Transverse colon (tissue), 4 donors: ENCODE data around the gene CCNY. TPM values are rescaled to one million over a fixed set of nuclear protein-coding genes. Genes with fewer than 3 reads are reported as not detected.

Experiments
- DNase-seq: peaks from one replicate; pipeline ENCODE4 v3.0.0-alpha.2; 2019
- H3K27ac ChIP-seq, 4 donors: fragments of 200-600 bp; sonication (generic); 2 replicates each; pipeline ENCODE4 v1.5.1; 2016 to 2018; ENCODE audit warnings: inconsistent platforms in 4 of 4
- H3K27me3 ChIP-seq: fragments of 200-600 bp; sonication (generic); 2 replicates; pipeline ENCODE4 v1.5.1; 2017; ENCODE audit warnings: inconsistent platforms
- H3K36me3 ChIP-seq, 4 donors: fragments of 200-600 bp; sonication (generic); 2 replicates each; pipeline ENCODE4 v1.5.1; 2017 to 2019; ENCODE audit warnings: inconsistent platforms in 4 of 4
- H3K4me1 ChIP-seq, 4 donors: fragments of 200-600 bp; sonication (generic); 2 replicates each; pipeline ENCODE4 v1.5.1; 2017 to 2020; ENCODE audit warnings: inconsistent platforms in 4 of 4
- H3K4me3 ChIP-seq, 4 donors: fragments of 200-600 bp; sonication (generic); 1 replicate in 1 of 4; 2 replicates in 3 of 4; pipeline versions ENCODE4 v1.5.1 to v1.6.1; 2017 to 2019; ENCODE audit warnings: inconsistent platforms in 4 of 4
- H3K9me3 ChIP-seq, 2 donors: fragments of 200-600 bp; sonication (generic); 2 replicates each; pipeline ENCODE4 v1.5.1; 2017 to 2019; ENCODE audit warnings: inconsistent platforms in 2 of 2
- EP300 ChIP-seq: sonication (generic); formaldehyde crosslinking; IDR thresholded peaks from one replicate; pipeline ENCODE4 v1.6.1; 2017; ENCODE audit warnings: antibody characterized with exemption, low read depth
- POLR2A ChIP-seq: fragments of 450-650 bp; IDR thresholded peaks from one replicate; pipeline ENCODE4 v1.6.1; 2016; ENCODE audit warnings: antibody characterized with exemption, mild to moderate bottlenecking, moderate library complexity
- POLR2AphosphoS5 ChIP-seq, 3 donors: sonication (generic); formaldehyde crosslinking; IDR thresholded peaks; one replicate each; pipeline ENCODE4 v1.6.1; 2016; ENCODE audit warnings: antibody characterized with exemption in 3 of 3
- WGBS, 2 donors: methylation state at CpG; one replicate each; pipeline ENCODE4 v1.1.5; 2018; ENCODE audit warnings: low coverage in 1 of 2; 5-methylcytosine and 5-hydroxymethylcytosine counted together
- in situ Hi-C, 4 donors: fragments of 200-750 bp; cut with MboI; loops; one replicate each; pipeline versions ENCODE4 v1.15.0 to v1.15.1; 2017; ENCODE audit warnings: low sequenced_read_pairs in 3 of 4, low pct_ligation_motif_present in 1 of 4, low pct_unique_long_range_greater_than_20kb in 1 of 4
- intact Hi-C: fragments of 100-400 bp; cut with DNase I; formaldehyde crosslinking; loops from one replicate; pipeline ENCODE4 v1.15.1; 2023; ENCODE audit warnings: low total_unique reads
- total RNA-seq, 4 donors: library from RNA; depleted of rRNA; stranded (reverse); fragments of >200 nt; gene quantifications; one replicate each; pipeline ENCODE4 v1.1.0, GENCODE V29; 2016
- TF ChIP-seq, protein P1 (sequence below), 5 experiments: fragments of 200-600 bp in 3 of 5; fragments of 450-650 bp in 2 of 5; sonication (generic) in 3 of 5; IDR thresholded peaks; 1 replicate in 2 of 5; 2 replicates in 3 of 5; pipeline ENCODE4 v1.5.1; 2016 to 2017; ENCODE audit warnings: antibody characterized with exemption in 5 of 5, inconsistent platforms in 3 of 5, mild to moderate bottlenecking in 2 of 5, moderate library complexity in 1 of 5

CCNY gene
- total RNA-seq, 4 donors from 2014 or later, result 19.5 to 53.9 (median 41.4) TPM

DNA sequence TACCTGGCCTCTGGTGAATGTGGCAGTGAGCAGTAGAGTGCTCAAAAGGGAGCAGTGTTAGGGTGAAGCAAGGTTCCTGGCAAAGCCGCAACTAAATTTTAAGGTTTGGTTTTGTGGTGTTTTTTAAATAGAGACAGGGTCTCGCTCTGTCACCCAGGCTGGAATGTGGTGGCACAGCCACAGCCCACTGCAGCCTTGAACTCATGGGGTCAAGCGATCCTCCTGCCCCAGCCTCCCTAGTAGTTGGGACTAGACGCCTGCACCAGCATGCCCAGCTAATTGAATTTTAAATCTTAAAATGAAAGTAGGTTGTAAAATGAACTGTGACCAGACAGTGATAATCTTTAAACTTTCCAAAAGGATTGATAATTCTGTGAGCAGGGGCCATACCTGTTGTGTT, 130.4 kb downstream of the CCNY start:
- intact Hi-C loops, result no loop called here
- DNase-seq, result no peak
- no peak overlapping the region for H3K27ac ChIP-seq
- H3K27me3 ChIP-seq, result no peaks in the 10 kb centered on the region
- no peaks in the 10 kb centered on the region for H3K9me3 ChIP-seq
- peaks cover 4 to 32% (median 20%) of the 10 kb centered on the region in 4 donors for H3K4me1 ChIP-seq
- TF ChIP-seq, protein P1, sequence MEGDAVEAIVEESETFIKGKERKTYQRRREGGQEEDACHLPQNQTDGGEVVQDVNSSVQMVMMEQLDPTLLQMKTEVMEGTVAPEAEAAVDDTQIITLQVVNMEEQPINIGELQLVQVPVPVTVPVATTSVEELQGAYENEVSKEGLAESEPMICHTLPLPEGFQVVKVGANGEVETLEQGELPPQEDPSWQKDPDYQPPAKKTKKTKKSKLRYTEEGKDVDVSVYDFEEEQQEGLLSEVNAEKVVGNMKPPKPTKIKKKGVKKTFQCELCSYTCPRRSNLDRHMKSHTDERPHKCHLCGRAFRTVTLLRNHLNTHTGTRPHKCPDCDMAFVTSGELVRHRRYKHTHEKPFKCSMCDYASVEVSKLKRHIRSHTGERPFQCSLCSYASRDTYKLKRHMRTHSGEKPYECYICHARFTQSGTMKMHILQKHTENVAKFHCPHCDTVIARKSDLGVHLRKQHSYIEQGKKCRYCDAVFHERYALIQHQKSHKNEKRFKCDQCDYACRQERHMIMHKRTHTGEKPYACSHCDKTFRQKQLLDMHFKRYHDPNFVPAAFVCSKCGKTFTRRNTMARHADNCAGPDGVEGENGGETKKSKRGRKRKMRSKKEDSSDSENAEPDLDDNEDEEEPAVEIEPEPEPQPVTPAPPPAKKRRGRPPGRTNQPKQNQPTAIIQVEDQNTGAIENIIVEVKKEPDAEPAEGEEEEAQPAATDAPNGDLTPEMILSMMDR (IDR thresholded peaks at IDR 0.05), result no peak
- TF ChIP-seq POLR2AphosphoS5 (IDR thresholded peaks at IDR 0.05), result no peak
- no peak for TF ChIP-seq POLR2A
- in situ Hi-C loops, result no loop called here
- H3K36me3 ChIP-seq, result no peaks in the 10 kb centered on the region
- no peak overlapping the region for H3K4me3 ChIP-seq
- 90 to 99% methylated on average over 2 to 4 of the region's 4 CpGs for WGBS, 2 donors

DNA sequence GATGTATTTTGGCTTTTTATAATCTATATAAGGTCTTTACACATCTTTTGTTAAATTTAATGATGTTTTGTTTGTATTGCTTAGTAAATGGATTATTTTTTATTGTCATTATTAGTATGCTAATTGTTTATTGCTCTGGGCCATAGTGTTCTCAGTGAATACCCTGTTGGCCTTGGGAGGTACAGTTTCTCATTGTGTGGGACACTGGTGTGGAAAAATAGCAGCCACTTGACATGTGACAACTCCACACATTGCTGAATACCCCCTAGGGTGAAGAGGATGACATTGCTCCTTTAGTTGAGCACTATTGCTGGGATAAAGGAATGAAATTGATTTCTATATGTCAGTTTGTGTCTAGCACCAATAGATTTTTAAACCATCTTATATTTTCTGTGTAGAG, 130.9 kb downstream of the CCNY start:
- Histone ChIP-seq H3K9me3 (no peaks in the 10 kb centered on the region), H3K27ac (no peak overlapping the region), H3K27me3 (no peaks in the 10 kb centered on the region), H3K36me3 (no peaks in the 10 kb centered on the region), H3K4me3 (no peak overlapping the region), H3K4me1 (peaks cover 4 to 27% (median 18%) of the 10 kb centered on the region in 4 donors)
- no peak for DNase-seq
- intact Hi-C loops (no loop called here), in situ Hi-C loops (no loop called here)
- TF ChIP-seq EP300 (no peak), POLR2AphosphoS5 (IDR thresholded peaks at IDR 0.05) (no peak)
- TF ChIP-seq, protein P1 (IDR thresholded peaks at IDR 0.05), result no peak

DNA sequence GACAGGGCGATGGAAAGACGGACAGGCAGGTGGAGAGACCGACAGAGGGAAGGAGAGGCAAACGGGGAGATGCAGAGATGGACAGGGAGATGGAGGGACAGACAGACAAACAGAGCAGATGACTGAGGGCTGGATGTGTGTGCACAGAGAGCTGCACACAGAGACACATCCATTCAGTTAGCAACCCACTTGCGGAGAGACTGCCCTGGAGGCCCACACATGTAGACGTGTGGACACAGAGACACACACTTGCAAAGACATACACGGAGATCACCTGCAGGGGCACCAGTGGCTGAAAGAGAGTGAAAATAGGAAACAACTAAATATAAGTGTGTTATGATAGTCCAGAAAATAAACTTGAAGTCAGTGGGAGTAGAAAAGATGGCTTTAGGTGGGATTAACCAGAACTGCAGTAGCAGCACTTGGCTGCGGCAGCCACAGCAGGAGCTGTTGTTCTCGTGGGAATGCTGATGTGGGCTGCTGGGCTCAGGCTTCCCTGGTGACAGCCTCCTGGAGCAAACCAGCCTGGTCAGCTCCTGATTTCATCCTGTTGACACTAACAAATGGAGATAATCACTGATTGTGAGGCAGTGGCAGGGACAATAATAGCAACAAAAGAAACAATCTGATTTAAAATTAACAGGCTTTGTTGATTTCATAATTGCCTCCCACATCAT, 134.1 kb downstream of the CCNY start:
- WGBS, 2 donors, result 87 to 89% methylated on average over 6 to 9 of the region's 9 CpGs
- intact Hi-C loops, result no loop called here
- no peak for DNase-seq

DNA sequence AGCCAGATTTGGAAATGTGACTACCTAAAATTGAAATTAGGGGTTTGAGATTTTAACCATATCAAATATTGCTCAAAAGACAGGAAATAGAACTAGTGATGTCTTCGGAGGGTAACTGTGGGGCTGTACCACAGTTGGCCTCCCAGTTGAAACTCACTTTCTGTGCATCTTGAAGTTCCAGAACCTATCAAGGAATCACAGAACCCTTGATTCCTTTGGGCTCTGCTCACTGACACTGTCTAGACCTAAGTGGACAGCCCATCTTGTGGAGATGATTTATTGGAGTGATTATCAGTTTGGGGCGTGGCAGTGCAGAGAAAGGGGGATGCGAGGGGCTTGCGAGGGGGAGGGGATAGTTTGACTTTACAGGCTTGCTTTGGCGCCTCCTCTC, 134.6 kb downstream of the CCNY start:
- Histone ChIP-seq H3K9me3 (no peaks in the 10 kb centered on the region), H3K36me3 (no peaks in the 10 kb centered on the region), H3K4me1 (peaks cover 0 to 7% (median 5%) of the 10 kb centered on the region in 4 donors), H3K4me3 (no peak overlapping the region), H3K27ac (no peak overlapping the region), H3K27me3 (no peaks in the 10 kb centered on the region)
- intact Hi-C loops, result no loop called here
- TF ChIP-seq EP300 (no peak), POLR2A (no peak), POLR2AphosphoS5 (IDR thresholded peaks at IDR 0.05) (no peak)
- TF ChIP-seq, protein P1 (IDR thresholded peaks at IDR 0.05), result no peak
- DNase-seq, result no peak
- in situ Hi-C loops, result no loop called here
- 84 to 100% methylated on average over 3 to 5 of the region's 5 CpGs for WGBS, 2 donors

More for the DNA sequence above, 134.1 kb downstream of the CCNY start:
- no peak overlapping the region for H3K4me3 ChIP-seq
- H3K27ac ChIP-seq, result no peak overlapping the region
- no peak for TF ChIP-seq POLR2AphosphoS5 (IDR thresholded peaks at IDR 0.05)
- no peaks in the 10 kb centered on the region for H3K27me3 ChIP-seq
- in situ Hi-C loops, result no loop called here
- H3K4me1 ChIP-seq, result peaks cover 0 to 7% (median 5%) of the 10 kb centered on the region in 4 donors
- no peaks in the 10 kb centered on the region for H3K9me3 ChIP-seq
- no peaks in the 10 kb centered on the region for H3K36me3 ChIP-seq

DNA sequence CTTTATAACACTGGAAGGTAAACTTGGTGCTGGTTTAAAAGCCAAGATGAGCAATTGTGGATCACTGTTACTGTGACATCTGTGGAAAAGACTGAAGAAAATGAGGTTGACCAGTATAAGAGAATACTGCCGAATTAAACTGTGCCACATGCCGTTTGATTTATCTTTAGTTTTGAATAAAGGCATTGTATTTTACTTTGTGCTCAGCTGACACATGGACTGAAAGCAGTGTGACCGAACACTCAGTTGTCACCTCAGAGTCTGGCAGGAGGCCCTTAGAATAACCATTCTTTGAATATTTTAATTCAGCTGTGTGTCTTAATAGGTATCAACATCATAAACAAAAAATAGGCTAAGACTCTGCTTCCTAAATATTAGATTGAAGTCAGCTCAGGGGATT, 135.1 kb downstream of the CCNY start:
- Histone ChIP-seq H3K27ac (no peak overlapping the region), H3K36me3 (no peaks in the 10 kb centered on the region), H3K4me1 (peaks cover 0 to 7% (median 5%) of the 10 kb centered on the region in 4 donors), H3K4me3 (no peak overlapping the region), H3K27me3 (no peaks in the 10 kb centered on the region), H3K9me3 (no peaks in the 10 kb centered on the region)
- intact Hi-C loops (no loop called here), in situ Hi-C loops (no loop called here)
- WGBS, 2 donors, result 53 to 76% methylated on average over 3 of the region's 3 CpGs
- TF ChIP-seq POLR2AphosphoS5 (IDR thresholded peaks at IDR 0.05) (no peak), EP300 (no peak), POLR2A (no peak)
- TF ChIP-seq, protein P1 (IDR thresholded peaks at IDR 0.05), result no peak
- DNase-seq, result no peak
